ENCODE results near the gene SMG1.
"Not testable (repeated sequence)": the region's sequence is repeated elsewhere in the genome, so short reads cannot be mapped to it uniquely, and the experiment has no call there.

The SMG1 gene

DNA sequence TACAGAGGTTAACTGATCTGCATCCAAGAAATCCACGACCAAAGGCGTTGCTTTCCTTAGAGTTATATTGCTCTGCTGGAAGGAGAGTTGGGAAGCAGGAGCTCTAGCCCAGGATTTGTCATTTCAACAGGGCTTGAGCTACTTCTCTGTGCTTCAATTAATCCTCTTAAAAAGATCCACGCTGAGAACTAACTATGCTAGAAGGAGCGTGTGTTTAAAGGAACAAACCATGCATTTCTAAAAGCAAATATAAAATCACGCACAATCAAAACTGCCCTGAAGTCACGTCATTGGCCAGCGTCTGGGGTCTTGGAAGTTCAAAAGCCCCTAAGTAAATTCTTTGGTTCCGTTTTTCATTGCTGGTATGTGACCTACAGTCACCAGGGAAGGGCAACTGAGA, 125.9 kb downstream of the SMG1 start:
- DNase-seq (ENCODE audit: low spot score) = no peak

DNA sequence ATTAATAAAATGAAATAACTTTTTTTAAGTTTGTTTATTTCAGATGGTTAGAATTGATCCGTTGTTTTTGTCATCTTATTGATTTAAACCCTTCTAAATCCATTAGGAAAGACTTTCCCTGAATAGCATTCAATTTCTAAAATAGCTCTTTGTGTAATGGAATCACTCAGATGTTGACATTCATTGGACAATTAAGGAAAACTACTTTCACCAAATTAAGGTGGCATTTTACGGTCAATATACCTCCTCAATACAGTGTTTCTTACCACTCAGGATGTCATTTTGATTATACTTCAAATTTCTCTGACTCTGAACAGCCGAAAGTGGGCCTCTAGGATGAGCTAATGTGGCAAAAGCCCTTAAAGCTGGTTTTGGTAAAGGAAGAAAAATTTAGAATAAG, 126.7 kb downstream of the SMG1 start:
- no peak for DNase-seq (ENCODE audit: low spot score)

DNA sequence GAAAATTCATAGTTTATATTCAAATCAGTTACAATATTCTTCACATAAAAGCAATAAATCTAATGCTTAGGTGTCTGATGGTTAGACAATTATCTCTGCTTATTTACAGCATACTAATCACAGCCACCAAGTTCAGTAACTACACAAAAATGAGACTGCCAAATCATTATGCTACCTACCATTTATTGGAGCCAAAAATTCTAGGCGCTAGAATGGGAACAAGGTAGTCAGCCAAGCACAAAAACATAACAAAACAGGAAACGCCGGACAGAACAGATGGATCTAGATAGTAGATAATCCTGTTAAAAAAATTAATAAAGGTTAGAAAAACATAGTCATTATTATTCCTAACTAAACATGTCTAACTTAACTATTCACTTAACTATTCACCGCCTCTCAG, 128.5 kb downstream of the SMG1 start:
- DNase-seq (ENCODE audit: low spot score) = no peak

DNA sequence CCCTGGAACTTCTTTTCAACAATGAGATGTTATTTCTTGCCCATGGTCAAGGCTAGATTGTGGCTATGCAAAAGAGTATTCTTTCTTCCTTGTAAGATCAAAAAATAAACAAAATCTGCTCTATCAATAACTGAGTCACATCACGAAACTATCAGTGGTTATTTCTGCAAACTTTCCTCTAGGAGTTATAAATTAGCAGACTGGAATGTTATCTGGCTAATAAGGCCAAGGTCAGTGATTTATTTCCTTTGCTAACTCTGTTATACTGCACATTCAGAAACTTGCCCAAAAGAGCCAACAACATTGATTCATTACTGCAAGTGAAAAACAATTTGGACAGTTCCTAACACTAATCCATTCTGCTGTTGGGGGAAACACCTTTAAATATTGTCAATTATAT, 129.8 kb downstream of the SMG1 start:
- DNase-seq (ENCODE audit: low spot score) = no peak

DNA sequence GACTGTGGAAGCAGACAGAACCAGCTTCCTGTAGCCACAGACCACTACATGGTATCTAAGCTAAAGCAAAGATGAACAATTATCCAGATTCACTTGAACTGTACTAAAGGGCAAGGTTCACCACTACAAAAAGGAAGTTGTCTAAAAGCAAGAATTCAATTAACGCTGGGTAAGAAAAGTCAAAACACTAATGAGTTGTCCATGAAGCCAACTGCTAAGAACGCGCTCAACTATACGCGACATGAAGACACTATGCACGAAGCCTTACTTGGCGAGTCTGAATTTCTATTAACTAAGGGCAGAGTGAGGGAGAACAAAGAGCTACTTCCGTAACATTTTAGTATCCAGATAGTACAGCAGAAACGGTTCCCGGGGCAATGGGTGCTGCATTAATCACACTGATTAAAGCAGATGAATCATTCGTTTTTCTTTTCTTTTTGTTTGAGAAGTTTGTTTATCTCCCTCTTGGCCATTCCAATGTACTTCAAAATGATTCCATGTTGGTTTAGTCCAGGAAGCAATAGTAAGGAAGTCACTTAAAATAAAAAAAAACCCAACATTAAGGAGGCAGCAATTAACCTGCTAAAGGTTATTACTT, 133.3 kb downstream of the SMG1 start:
- DNase-seq (ENCODE audit: low spot score) = no peak

DNA sequence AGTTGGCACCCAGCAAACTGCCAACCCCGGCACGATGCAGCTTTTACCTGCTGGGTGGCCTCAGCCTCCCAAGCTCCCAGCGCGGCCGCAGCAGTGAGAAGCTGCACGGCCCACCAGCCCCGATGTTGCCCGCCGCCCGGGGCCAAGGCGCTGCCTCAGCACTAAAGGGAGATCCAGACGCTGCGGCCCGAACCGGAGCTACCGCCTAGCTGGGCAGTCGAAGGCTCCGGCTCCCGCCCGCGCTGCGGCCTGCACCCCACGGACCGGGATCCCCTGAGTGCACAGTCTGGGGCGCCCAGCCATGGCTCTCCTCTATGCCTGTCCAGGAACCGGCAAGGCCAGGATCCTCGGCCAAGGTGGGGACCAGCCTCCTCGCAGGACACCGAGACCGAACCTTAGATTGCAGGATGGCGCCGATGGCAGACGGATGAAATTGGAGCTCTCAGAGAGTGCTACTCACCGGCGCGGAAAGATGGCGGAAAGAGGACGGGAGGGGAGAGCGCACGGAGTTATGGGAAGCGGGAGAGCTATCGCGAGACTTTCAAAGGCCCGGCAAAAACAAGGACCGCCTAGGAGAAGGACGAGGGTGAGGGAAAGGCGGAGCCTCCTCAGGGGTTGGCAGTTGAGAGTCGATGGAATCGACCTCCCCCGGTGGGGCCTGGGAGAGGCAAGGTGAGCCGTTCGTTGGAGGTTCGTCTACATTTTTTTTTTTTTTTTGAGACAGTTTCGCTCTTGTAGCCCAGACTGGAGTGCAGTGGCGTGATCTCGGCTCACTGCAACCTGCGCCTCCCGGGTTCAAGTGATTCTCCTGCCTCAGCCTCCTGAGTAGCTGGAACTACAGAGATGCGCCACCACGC, 136.1 kb downstream of the SMG1 start, which contains the start of gene RPS15A:
RPS15A (minus strand) TSS at position 485 of the 857 bp plus-strand sequence. CDS start 1,221 bp downstream, outside the sequence.
- DNase-seq (ENCODE audit: low spot score) = peak; percentile 97

DNA sequence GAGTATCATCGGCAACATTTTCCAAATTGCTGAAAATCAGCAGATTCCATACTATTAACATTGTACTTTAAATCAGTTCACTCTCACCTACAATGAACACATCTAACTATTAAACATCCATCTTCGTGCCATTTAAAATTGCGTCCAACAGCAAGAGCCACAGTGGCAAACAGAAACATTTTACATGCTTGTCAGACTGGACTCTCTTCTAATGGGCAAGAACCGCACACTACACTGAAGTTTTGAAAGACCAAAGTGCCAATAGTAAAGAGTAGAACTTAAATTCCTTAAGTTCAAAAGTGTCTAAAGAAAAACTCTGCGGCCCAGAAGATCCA, 136.7 kb downstream of the SMG1 start:
- DNase-seq (ENCODE audit: low spot score) = no peak

DNA sequence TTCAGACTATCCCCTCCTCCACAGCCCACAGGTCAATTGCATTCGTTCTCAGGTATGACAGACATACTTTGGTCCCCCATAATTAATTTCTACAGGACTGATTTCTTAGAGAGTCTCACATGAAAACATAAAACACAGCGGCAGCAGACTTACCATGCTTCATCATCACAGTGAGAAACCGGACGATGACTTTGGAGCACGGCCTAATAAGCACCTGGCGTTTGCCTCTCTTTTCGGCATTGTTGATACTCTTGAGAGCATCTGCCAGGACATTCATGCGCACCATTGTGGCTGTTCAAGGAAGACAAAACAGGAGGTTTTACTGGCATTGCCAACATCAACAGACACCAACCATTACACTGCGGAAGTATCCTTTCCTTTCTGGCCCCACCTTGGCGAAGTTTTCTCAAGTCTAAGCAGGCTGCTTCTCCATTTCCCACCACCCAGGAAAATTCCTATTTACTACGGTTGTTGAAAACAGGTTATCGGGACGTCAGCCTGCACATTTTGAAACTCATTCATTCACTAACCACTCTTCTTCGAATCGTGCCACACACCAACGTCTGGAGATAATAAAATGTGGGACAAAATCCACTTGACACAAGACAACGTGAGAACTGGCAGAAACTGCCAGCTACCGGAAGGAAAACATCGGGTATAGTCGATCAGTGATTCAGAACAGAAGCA, 137.2 kb downstream of the SMG1 start:
- no peak for DNase-seq (ENCODE audit: low spot score)

DNA sequence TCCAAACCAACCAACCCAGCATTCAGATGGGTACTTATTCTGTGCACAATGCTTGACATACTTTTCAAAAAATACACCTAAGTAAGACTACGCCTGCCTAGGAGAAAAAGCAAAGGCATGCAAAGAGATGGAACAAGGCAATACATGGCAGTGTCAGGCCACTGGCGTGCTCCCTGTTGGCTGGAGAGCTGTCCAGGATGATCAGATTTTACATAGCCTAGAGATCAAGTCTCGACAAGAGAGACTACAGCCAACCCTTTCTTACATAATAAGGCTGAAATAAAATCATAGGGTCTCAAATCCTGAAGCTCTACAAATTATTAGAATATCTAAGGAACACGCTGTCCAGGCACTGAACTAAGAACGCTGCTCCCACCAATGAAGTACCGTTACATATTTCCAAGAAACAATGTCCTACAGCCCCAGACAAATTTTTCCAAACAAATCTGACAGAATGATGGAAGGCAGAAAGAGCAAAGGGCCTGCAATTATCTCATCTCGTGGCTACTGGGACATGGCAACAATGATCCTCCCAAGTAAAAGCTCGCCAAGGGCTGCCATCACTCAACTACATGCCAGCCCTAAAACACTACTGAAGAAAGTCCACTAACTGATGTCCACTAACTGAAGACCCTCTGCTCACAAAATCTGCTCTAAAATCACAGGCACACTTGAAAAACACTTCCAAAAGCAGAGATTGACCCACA, 141.1 kb downstream of the SMG1 start:
- DNase-seq (ENCODE audit: low spot score) = no peak

DNA sequence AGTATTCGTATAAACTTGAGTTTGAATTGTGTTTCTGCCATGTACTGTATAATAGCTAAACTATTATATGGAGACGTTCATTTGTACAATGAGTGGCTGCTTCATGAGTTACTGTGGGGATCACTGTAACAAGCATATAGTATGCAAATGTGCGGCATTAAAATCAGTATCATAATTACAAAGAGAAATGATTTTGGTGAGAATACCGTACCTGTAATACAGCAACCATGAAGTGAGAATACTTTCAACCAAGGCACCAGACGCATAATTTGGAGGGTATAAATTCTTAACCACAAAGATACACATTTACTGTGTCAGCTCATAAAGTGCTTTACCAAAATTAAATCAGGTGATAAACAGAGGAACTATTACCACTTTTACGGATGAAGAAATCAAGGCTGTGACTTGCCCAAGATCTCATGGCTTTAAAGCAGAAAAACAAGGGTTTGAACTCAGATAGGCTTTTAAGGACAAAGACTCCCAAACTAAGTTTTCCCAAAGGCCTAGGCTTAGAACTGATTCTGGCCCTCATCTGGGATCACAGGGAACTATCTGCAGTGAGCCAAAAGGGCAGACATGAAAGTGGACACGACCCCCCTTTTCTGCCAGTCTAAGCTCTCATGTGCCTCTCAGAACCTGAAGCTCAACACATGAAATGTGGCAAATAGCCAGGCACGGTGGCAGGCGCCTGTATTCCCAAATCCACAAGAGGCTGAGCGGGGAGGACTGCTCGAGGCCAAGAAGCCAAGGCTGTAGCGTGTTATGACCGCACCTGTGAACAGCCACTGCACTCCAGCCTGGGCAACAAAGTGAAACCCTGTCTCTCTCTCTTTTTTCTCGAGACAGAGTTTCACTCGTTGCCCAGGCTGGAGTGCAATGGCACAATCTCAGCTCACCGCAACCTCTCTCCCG, 142.5 kb downstream of the SMG1 start:
- DNase-seq (ENCODE audit: low spot score) = no peak

DNA sequence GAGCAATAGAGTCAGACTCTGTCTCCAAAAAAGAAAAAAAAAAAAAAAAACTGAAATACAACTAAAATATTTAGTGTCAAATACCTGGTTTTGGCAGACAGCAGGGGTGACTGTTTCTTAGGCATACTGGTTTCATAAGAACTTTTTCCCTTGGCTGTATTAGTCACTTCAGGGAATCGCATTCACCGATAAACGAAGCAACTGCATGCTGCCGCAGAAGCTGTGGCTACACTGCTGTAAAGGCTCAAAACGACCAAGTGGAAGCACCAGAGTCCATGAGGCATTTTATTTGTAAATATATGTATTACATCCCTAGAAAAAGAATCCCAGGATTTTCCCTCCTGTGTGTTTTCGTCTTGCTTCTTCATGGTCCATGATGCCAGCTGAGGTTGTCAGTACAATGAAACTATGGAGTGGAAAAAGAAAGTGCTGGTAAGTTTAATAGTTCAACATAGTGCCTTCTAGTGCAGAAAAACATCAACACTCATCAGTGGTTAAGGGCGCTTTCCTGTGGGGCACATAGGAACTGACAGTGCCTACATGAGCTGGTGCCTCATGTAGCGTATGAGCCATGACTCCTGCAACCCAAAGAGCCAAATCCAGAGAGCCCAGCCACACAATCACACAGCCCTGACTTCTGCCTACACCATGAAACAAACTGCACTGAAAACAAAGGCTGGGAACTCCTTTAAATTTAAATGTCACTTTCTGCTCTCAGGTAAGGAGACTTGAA, 143.3 kb downstream of the SMG1 start:
- DNase-seq (ENCODE audit: low spot score) = no peak

DNA sequence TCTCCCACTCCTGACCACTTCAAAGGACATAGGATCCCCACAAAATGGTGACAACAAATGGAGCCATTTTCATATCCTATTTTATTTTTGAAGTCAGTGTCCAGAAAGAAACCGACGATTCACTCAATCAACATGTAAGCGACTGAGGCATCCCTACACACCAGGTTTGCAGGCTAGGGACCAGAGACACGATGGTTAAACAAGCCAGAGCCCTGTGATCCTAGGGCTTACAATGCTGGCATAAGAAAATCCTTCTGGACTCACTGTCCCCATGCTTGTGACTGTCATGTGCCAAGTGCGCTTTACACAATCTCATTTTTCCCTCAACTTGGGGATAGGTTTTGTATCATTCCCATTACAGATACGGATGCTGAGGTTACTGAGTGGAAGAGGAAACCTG, 145.0 kb downstream of the SMG1 start:
- DNase-seq (ENCODE audit: low spot score) = not testable (repeated sequence)

DNA sequence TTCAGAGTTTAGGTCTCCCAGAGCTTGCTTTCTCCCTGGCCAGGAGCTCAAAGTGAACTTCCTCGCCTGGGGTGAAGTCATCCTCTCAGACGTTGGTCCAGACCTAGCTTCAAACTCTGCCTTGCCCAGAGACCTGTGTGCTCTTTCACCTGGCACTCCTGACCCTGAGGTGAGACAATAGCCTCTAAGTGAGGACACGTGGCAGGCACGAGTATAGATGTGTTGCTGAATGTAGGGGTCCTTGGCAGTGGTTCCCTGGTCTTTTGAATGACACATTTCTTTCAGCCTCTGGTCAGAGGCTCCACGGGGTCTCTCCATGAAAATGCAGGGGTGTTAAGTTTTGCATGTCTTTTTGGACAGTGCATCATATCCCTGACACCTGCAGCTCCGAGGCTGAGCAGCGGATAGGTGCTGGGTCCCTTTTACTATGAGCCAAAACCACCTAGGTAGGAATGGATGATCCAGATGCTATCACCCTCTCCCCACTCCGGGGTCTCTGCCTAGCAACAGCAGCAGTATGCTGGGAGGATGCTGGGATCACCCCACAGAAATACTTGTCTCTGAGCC, 145.7 kb downstream of the SMG1 start:
- not testable (repeated sequence) for DNase-seq (ENCODE audit: low spot score)

DNA sequence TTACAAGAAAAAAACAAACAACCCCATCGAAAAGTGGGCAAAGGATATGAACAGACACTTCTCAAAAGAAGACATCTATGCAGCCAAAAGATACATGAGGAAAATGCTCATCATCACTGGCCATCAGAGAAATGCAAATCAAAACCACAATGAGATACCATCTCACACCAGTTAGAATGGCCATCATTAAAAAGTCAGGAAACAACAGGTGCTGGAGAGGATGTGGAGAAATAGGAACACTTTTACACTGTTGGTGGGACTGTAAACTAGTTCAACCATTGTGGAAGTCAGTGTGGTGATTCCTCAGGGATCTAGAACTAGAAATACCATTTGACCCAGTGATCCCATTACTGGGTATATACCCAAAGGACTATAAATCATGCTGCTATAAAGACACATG, 148.5 kb downstream of the SMG1 start:
- not testable (repeated sequence) for DNase-seq (ENCODE audit: low spot score)

DNA sequence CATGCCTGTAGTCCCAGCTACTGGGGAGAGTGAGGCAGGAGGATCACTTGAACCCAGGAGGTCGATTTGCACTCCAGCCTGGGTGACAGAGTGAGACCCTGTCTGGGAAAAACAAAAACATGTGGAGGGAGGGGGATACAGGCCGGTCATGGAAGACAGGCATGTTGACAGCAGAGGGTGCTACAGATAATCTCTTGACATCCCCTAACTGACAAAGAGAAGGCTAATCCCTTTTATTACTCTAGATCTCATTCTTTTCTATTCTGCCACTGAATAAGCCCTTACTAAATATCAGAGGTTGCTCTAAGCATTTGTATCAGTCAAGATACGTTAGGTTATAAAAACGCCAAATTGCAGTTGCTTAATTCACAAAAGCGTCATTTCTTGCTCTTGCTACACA, 149.9 kb downstream of the SMG1 start:
- not testable (repeated sequence) for DNase-seq (ENCODE audit: low spot score)

DNA sequence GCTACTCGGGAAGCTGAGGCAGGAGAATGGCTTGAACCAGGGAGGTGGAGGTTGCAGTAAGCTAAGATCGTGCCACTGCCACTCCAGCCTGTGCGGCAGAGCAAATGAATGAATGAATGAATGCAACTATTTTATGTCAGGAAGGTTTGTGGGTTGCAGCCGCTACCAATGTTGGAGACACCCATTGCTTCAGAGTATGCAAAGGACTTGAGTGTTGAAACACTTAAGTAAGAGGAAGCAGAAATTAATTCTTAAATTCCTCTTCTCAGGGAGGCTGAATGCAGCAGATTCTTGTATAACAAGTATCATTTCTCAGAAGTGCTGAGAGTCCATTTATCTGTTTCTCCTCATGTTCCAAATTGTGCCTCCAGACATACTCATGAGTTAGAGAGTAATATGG, 151.6 kb downstream of the SMG1 start:
- DNase-seq (ENCODE audit: low spot score) = not testable (repeated sequence)

DNA sequence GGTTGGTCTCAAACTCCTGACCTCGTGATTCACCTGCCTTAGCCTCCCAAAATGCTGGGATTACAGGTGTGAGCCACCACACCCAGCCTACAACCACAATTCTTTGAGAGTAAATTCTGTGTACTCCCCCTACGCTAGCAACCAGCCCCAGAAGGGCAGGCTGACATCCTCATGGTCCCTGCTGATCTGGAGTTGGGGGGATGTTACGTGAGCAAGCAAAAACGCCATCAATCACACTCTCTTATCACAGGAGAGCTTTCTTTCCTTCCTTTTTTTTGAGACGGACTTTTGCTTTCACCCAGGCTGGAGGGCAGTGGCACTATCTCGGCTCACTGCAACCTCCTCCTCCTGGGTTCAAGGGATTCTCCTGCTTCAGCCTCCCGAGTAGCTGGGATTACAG, 154.0 kb downstream of the SMG1 start:
- not testable (repeated sequence) for DNase-seq (ENCODE audit: low spot score)

DNA sequence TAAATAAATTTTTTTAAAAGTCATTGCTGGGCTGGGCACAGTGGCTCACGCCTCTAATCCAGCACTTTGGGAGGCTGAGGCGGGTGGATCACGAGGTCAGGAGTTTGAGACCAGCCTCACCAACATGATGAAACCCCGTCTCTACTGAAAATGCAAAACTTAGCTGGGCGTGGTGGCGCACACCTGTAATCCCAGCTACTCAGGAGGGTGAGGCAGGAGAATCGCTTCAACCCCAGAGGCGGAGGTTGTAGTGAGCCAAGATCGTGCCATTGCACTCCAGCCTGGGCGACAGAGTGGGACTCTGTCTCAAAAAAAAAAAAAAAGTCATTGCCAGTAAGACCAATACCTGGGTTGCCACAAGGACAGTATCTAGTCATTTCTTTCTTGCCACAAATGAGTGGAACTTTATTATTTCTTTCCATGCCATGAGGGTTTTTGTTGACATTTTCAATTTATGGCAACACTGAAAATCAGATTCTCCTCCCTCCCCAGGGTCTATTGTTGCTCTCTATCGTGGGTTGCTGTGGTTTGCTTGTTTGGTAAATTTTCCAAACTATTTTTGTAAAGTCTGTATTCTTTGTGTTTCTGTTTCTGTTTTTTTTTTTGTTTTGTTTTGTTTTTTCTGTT, 155.8 kb downstream of the SMG1 start:
- not testable (repeated sequence) for DNase-seq (ENCODE audit: low spot score)

DNA sequence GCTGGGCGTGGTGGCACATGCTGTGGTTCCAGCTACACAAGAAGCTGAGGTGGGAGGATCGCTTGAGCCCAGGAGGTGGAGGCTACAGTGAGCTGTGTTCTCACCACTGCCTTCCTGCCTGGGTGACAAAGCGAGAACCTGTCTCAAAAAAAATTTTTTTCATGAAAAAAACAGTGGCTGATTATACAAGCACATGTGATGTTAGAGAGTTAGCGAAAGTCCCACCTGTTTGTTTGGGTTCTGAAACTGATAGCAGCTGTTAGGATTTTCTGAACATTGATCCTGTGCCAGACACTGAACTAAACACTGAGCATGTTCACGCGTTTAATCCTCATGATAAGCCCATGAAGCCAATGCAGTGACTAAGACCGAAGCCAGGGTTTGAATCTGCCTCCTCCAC, 159.0 kb downstream of the SMG1 start:
- DNase-seq (ENCODE audit: low spot score) = not testable (repeated sequence)

DNA sequence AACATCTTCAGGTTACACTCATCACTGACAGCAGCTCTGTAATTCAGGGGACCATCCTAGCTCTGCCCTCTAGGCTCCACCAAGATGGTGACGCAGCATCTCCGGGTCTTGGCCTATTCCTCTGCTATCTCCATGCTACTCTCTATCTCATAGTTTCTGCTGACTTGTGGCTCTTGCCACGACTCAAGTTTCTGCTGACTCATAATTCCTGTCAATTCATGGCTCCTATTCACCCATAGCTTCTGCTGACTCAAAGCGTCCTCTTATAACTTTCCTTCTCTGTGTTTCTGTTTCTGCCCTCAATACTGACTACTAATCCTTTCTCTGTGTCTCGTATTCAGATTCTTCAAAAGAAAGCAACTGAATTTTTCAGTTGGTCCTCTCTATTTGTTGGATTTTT, 163.5 kb downstream of the SMG1 start:
- DNase-seq (ENCODE audit: low spot score) = not testable (repeated sequence)
